Nephron (organoid): ENCODE data around the gene PPP1R16B.

Experiments used
- H3K27ac Mint-ChIP-seq, 3 experiments: 2 replicates each; pipeline ENCODE4 v1.8.0; 2020; ENCODE audit warnings: mixed read lengths in 3 of 3, mild to moderate bottlenecking in 2 of 3, moderate library complexity in 1 of 3
- H3K27me3 Mint-ChIP-seq: 2 replicates; pipeline ENCODE4 v1.8.0; 2021; ENCODE audit warnings: low read depth, mild to moderate bottlenecking, moderate library complexity, mixed read lengths
- H3K36me3 Mint-ChIP-seq: 2 replicates; pipeline ENCODE4 v1.8.0; 2020; ENCODE audit warnings: low read depth, mixed read lengths
- H3K4me1 Mint-ChIP-seq: 2 replicates; pipeline ENCODE4 v1.8.0; 2020; ENCODE audit warnings: mixed read lengths
- H3K4me3 Mint-ChIP-seq, 3 experiments: 2 replicates each; pipeline ENCODE4 v1.8.0; 2020; ENCODE audit warnings: mild to moderate bottlenecking in 3 of 3, mixed read lengths in 3 of 3, moderate library complexity in 2 of 3
- H3K9me3 Mint-ChIP-seq: 2 replicates; pipeline ENCODE4 v1.8.0; 2020; ENCODE audit warnings: mixed read lengths
- CTCF ChIP-seq, 3 experiments: fragments of 200-600 bp; sonication (generic); IDR thresholded peaks; one replicate each; pipeline ENCODE4 v1.5.0; 2021; ENCODE audit warnings: antibody characterized with exemption in 3 of 3; ENCODE audit not compliant: unreplicated experiment in 3 of 3

PPP1R16B gene

GRCh38 chr20:38867062-38867359 lies 61.5 kb downstream of the PPP1R16B start:
- no peaks in the 10 kb centered on the region for H3K4me1 Mint-ChIP-seq
- H3K27ac Mint-ChIP-seq: no peak overlapping the region
- no peak for TF ChIP-seq CTCF (IDR thresholded peaks at IDR 0.05; ENCODE audit: unreplicated experiment in 3 of 3)
- peaks cover 25% of the 10 kb centered on the region for H3K27me3 Mint-ChIP-seq
- no peak overlapping the region for H3K4me3 Mint-ChIP-seq
- no peaks in the 10 kb centered on the region for H3K9me3 Mint-ChIP-seq
- no peaks in the 10 kb centered on the region for H3K36me3 Mint-ChIP-seq

- H3K4me1 Mint-ChIP-seq: no peaks in the 10 kb centered on the region
- no peak overlapping the region for H3K27ac Mint-ChIP-seq
Observed at GRCh38 chr20:38870733-38871559, 65.4 kb downstream of the PPP1R16B start.

GRCh38 chr20:38871560-38871953 lies 66.1 kb downstream of the PPP1R16B start:
- Mint-ChIP-seq H3K36me3 (no peaks in the 10 kb centered on the region), H3K4me1 (no peaks in the 10 kb centered on the region), H3K9me3 (no peaks in the 10 kb centered on the region), H3K27me3 (peaks cover 44% of the 10 kb centered on the region), H3K27ac (no peak overlapping the region), H3K4me3 (no peak overlapping the region)
- TF ChIP-seq CTCF (IDR thresholded peaks at IDR 0.05; ENCODE audit: unreplicated experiment in 3 of 3): no peak

More at GRCh38 chr20:38870733-38871559, 65.4 kb downstream of the PPP1R16B start:
- Mint-ChIP-seq H3K9me3 (no peaks in the 10 kb centered on the region), H3K4me3 (no peak overlapping the region), H3K36me3 (no peaks in the 10 kb centered on the region), H3K27me3 (peaks cover 42% of the 10 kb centered on the region)
- no peak for TF ChIP-seq CTCF (IDR thresholded peaks at IDR 0.05; ENCODE audit: unreplicated experiment in 3 of 3)

- no peak overlapping the region for H3K4me3 Mint-ChIP-seq
Observed at GRCh38 chr20:38872036-38872435, 66.5 kb downstream of the PPP1R16B start.

GRCh38 chr20:38872491-38873049 lies 67.1 kb downstream of the PPP1R16B start:
- Mint-ChIP-seq H3K4me3 (no peak overlapping the region), H3K27me3 (peaks cover 41% of the 10 kb centered on the region), H3K9me3 (no peaks in the 10 kb centered on the region), H3K4me1 (no peaks in the 10 kb centered on the region), H3K36me3 (no peaks in the 10 kb centered on the region), H3K27ac (no peak overlapping the region)
- no peak for TF ChIP-seq CTCF (IDR thresholded peaks at IDR 0.05; ENCODE audit: unreplicated experiment in 3 of 3)

More at GRCh38 chr20:38872036-38872435, 66.5 kb downstream of the PPP1R16B start:
- Mint-ChIP-seq H3K9me3 (no peaks in the 10 kb centered on the region), H3K27me3 (peaks cover 40% of the 10 kb centered on the region), H3K27ac (no peak overlapping the region), H3K36me3 (no peaks in the 10 kb centered on the region), H3K4me1 (no peaks in the 10 kb centered on the region)
- no peak for TF ChIP-seq CTCF (IDR thresholded peaks at IDR 0.05; ENCODE audit: unreplicated experiment in 3 of 3)
